Measurements from ENCODE around the gene FILIP1L.

DNA sequence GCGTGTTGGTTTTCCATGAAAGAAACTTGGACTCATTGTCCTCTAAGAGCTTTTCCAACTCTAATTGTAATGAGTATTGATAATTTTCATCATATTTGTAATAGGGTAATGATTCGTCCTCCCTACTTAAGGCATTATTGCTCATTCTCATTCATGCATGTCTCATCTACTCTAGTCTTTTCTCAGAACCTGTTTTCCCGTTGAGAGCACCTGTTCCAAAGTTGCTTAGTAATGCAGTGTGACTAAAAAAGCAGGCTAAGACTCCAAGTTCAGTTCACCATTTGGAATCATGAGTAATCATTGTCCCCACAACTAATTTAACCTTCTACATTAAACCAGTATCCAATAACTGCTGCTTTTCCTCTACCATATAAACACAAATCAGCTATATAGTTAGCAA lies 84.0 kb downstream of the FILIP1L start:
- TF ChIP-seq POLR2A (IDR thresholded peaks at IDR 0.05) = no peak
- TF ChIP-seq POLR2AphosphoS5 (IDR thresholded peaks at IDR 0.05) = no peak

All from stomach (tissue), 4 donors.